Neural progenitor cell (in vitro differentiated cells): ENCODE results near the gene SLC9A3. TPM values are rescaled to one million over a fixed set of nuclear protein-coding genes. Genes with fewer than 3 reads are reported as not detected.

Experiments used
- DNase-seq: peaks from one replicate; pipeline ENCODE4 v3.0.0-alpha.2; 2016; ENCODE audit warnings: low spot score
- H2AFZ ChIP-seq: fragments of 200-600 bp; sonication (generic); replicated peaks from 2 replicates; pipeline ENCODE4 v1.6.1; 2016; ENCODE audit warnings: antibody characterized with exemption
- H3F3A ChIP-seq: fragments of 200-600 bp; sonication (generic); 2 replicates; pipeline ENCODE4 v1.6.1; 2016; ENCODE audit warnings: antibody characterized with exemption, low read depth
- H3K27ac ChIP-seq: fragments of 200-600 bp; sonication (generic); 2 replicates; pipeline ENCODE4 v1.5.1; 2016; ENCODE audit warnings: mild to moderate bottlenecking
- H3K27me3 ChIP-seq: fragments of 200-600 bp; sonication (generic); 2 replicates; pipeline ENCODE4 v1.6.1; 2016; ENCODE audit warnings: mild to moderate bottlenecking, moderate library complexity
- H3K36me3 ChIP-seq: fragments of 200-600 bp; sonication (generic); 2 replicates; pipeline ENCODE4 v1.5.1; 2016
- H3K4me1 ChIP-seq: fragments of 200-600 bp; sonication (generic); 2 replicates; pipeline ENCODE4 v1.6.1; 2016; ENCODE audit warnings: mixed run types
- H3K4me2 ChIP-seq: fragments of 200-600 bp; sonication (generic); 2 replicates; pipeline ENCODE4 v1.6.1; 2016
- H3K4me3 ChIP-seq: fragments of 200-600 bp; sonication (generic); 2 replicates; pipeline ENCODE4 v1.5.1; 2016
- H3K79me2 ChIP-seq: fragments of 200-600 bp; sonication (generic); 2 replicates; pipeline ENCODE4 v1.6.1; 2016; ENCODE audit warnings: low read depth
- H3K9ac ChIP-seq: fragments of 200-600 bp; sonication (generic); 2 replicates; pipeline ENCODE4 v1.6.1; 2016
- H3K9me3 ChIP-seq: fragments of 200-600 bp; sonication (generic); 2 replicates; pipeline ENCODE4 v1.5.1; 2016; ENCODE audit warnings: low read depth
- H4K20me1 ChIP-seq: fragments of 200-600 bp; sonication (generic); 2 replicates; pipeline ENCODE4 v1.6.1; 2016; ENCODE audit warnings: low read depth
- H3K27ac Mint-ChIP-seq: 3 replicates; pipeline ENCODE4 v1.8.0; 2021; ENCODE audit warnings: mixed read lengths
- H3K27me3 Mint-ChIP-seq: 2 replicates; pipeline ENCODE4 v1.8.0; 2022; ENCODE audit warnings: low read depth, mild to moderate bottlenecking, inconsistent platforms, moderate library complexity, mixed read lengths; ENCODE audit not compliant: insufficient read depth
- H3K36me3 Mint-ChIP-seq: 3 replicates; pipeline ENCODE4 v1.8.0; 2021; ENCODE audit warnings: mixed read lengths
- H3K4me1 Mint-ChIP-seq: 3 replicates; pipeline ENCODE4 v1.8.0; 2021; ENCODE audit warnings: mixed read lengths
- H3K4me3 Mint-ChIP-seq: 3 replicates; pipeline ENCODE4 v1.8.0; 2021; ENCODE audit warnings: mild to moderate bottlenecking, moderate library complexity, mixed read lengths
- H3K9me3 Mint-ChIP-seq: 3 replicates; pipeline ENCODE4 v1.8.0; 2020; ENCODE audit warnings: mixed read lengths
- EZH2 ChIP-seq: fragments of 200-600 bp; sonication (generic); IDR thresholded peaks from 2 replicates; pipeline ENCODE4 v1.6.1; 2017; ENCODE audit warnings: antibody characterized with exemption, mild to moderate bottlenecking, moderate library complexity
- EZH2phosphoT487 ChIP-seq: fragments of 200-600 bp; sonication (generic); IDR thresholded peaks from 2 replicates; pipeline ENCODE4 v1.6.1; 2017; ENCODE audit warnings: antibody characterized with exemption
- total RNA-seq: library from RNA; depleted of rRNA; stranded (reverse); fragments of >200 nt; gene quantifications from 2 replicates; pipeline ENCODE4 v1.2.3, GENCODE V29; 2015; ENCODE audit warnings: low replicate concordance
- TF ChIP-seq, protein P1 (sequence below): fragments of 200-600 bp; sonication (generic); IDR thresholded peaks from 2 replicates; pipeline ENCODE4 v1.5.1; 2017; ENCODE audit warnings: antibody characterized with exemption, mild to moderate bottlenecking

Gene SLC9A3
- total RNA-seq, 1 donor from 2014 or later, result 1.4 TPM

GRCh38 chr5:505951-506525 lies 18.2 kb downstream of the SLC9A3 start:
- Mint-ChIP-seq H3K9me3 (peaks cover 3% of the 10 kb centered on the region), H3K36me3 (no peaks in the 10 kb centered on the region), H3K4me1 (no peaks in the 10 kb centered on the region), H3K27me3 (peaks cover 5% of the 10 kb centered on the region), H3K27ac (no peak overlapping the region), H3K4me3 (no peak overlapping the region)
- Histone ChIP-seq H3K27me3 (peaks cover 31% of the 10 kb centered on the region), H2AFZ (no peak overlapping the region), H3K4me2 (no peak overlapping the region), H3K27ac (no peak overlapping the region), H4K20me1 (no peaks in the 10 kb centered on the region), H3K79me2 (no peaks in the 10 kb centered on the region), H3K4me1 (no peaks in the 10 kb centered on the region), H3K9ac (no peak overlapping the region), H3K4me3 (no peak overlapping the region), H3F3A (no peaks in the 10 kb centered on the region), H3K9me3 (no peaks in the 10 kb centered on the region), H3K36me3 (no peaks in the 10 kb centered on the region)
- TF ChIP-seq, protein P1, sequence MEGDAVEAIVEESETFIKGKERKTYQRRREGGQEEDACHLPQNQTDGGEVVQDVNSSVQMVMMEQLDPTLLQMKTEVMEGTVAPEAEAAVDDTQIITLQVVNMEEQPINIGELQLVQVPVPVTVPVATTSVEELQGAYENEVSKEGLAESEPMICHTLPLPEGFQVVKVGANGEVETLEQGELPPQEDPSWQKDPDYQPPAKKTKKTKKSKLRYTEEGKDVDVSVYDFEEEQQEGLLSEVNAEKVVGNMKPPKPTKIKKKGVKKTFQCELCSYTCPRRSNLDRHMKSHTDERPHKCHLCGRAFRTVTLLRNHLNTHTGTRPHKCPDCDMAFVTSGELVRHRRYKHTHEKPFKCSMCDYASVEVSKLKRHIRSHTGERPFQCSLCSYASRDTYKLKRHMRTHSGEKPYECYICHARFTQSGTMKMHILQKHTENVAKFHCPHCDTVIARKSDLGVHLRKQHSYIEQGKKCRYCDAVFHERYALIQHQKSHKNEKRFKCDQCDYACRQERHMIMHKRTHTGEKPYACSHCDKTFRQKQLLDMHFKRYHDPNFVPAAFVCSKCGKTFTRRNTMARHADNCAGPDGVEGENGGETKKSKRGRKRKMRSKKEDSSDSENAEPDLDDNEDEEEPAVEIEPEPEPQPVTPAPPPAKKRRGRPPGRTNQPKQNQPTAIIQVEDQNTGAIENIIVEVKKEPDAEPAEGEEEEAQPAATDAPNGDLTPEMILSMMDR, result no peak
- no peak for TF ChIP-seq EZH2
- TF ChIP-seq EZH2phosphoT487, result no peak
- no peak for DNase-seq

DNA sequence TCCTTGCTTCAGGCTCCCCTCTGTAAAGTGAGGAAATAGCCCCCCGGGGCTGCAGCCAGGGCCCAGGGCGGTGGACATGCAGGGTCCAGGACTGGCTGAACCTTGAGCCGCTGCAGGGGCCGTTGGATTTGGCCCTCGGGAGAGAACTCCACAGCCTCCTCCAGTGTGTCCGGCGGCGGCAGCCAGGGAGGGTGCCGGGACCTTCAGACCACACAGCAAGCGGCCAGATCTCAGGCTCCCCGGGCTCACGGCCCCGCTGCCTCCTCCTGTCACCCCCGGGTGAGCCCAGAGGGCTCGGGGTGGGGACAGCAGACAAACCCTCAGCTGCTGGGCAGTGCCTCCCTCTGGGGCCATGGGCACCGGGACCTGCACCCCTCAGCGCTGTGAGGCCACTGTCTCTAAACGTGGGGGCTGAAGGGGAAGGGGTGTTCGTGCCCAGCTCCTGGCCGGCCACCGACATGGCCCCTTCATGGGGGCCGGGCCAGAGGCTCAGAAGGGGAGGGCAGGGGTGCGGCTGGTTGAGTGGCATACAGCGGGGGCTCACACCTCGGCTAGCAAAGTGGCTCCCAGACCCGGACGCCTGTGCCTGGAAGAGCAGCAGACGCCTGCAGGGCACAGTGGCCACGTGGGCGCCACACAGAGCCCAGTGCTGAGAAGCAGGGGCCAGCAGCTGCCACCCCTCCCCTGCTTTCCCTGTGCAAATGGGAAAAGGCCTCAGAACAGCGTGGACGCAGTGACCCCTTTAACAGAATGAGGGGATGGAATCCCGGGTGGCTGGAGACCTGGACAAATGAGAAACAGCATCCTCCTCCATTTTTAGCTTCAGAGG lies 19.7 kb downstream of the SLC9A3 start:
- Histone ChIP-seq H3K9me3 (no peaks in the 10 kb centered on the region), H3K4me3 (no peak overlapping the region), H3K4me1 (no peaks in the 10 kb centered on the region), H4K20me1 (no peaks in the 10 kb centered on the region), H3K27ac (no peak overlapping the region), H3F3A (no peaks in the 10 kb centered on the region), H3K79me2 (no peaks in the 10 kb centered on the region), H3K4me2 (no peak overlapping the region), H3K27me3 (peaks cover 31% of the 10 kb centered on the region), H3K36me3 (no peaks in the 10 kb centered on the region), H3K9ac (no peak overlapping the region), H2AFZ (no peak overlapping the region)
- peaks cover 5% of the 10 kb centered on the region for H3K27me3 Mint-ChIP-seq
- H3K9me3 Mint-ChIP-seq, result peaks cover 3% of the 10 kb centered on the region
- H3K4me3 Mint-ChIP-seq, result no peak overlapping the region
- TF ChIP-seq EZH2 (no peak), EZH2phosphoT487 (no peak)
- TF ChIP-seq, protein P1, result no peak
- DNase-seq, result no peak
- no peaks in the 10 kb centered on the region for H3K4me1 Mint-ChIP-seq
- H3K27ac Mint-ChIP-seq, result no peak overlapping the region
- no peaks in the 10 kb centered on the region for H3K36me3 Mint-ChIP-seq

GRCh38 chr5:502325-503079 lies 21.7 kb downstream of the SLC9A3 start:
- TF ChIP-seq EZH2 (no peak), EZH2phosphoT487 (no peak)
- TF ChIP-seq, protein P1, result no peak
- H2AFZ ChIP-seq, result no peak overlapping the region
- no peak overlapping the region for H3K27ac ChIP-seq
- H3K4me1 ChIP-seq, result no peaks in the 10 kb centered on the region
- no peaks in the 10 kb centered on the region for H3F3A ChIP-seq
- peaks cover 51% of the 10 kb centered on the region for H3K27me3 ChIP-seq
- H3K4me2 ChIP-seq, result no peak overlapping the region
- H3K4me3 ChIP-seq, result no peak overlapping the region
- no peaks in the 10 kb centered on the region for H4K20me1 ChIP-seq
- Mint-ChIP-seq H3K4me3 (no peak overlapping the region), H3K9me3 (no peaks in the 10 kb centered on the region), H3K4me1 (peaks cover 4% of the 10 kb centered on the region), H3K36me3 (no peaks in the 10 kb centered on the region), H3K27ac (no peak overlapping the region), H3K27me3 (peaks cover 14% of the 10 kb centered on the region)
- H3K79me2 ChIP-seq, result no peaks in the 10 kb centered on the region
- no peak for DNase-seq
- no peak overlapping the region for H3K9ac ChIP-seq
- H3K36me3 ChIP-seq, result no peaks in the 10 kb centered on the region
- no peaks in the 10 kb centered on the region for H3K9me3 ChIP-seq
